Iris pigment epithelial cell (primary cell): Measurements from ENCODE around the gene TRIM44.
"Not testable (repeated sequence)": the region's sequence is repeated elsewhere in the genome, so short reads cannot be mapped to it uniquely, and the experiment has no call there.

Experiments
- DNase-seq: peaks from one replicate; pipeline ENCODE4 v3.0.0-alpha.2; 2011; ENCODE audit warnings: low read depth

The TRIM44 gene

DNA sequence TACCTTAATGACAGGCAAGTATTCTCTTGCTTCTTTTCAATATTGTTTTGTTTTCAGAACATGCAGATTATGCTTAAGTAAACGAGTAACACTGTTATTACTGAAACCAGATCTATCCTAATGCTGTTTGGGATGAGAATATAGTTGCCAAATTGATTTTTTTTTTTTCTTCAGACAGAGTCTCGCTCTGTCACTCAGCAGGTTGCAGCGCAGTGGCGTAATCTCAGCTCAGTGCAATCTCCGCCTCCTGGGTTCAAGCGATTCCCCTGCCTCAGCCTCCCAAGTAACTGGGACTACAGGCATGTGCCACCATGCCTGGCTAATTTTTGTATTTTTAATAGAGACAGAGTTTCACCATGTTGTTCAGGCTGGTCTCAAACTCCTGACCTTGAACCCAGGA, 91.0 kb downstream of the TRIM44 start:
- not testable (repeated sequence) for DNase-seq

GRCh38 chr11:35759951-35760350, 97.4 kb downstream of the TRIM44 start:
- not testable (repeated sequence) for DNase-seq

DNA sequence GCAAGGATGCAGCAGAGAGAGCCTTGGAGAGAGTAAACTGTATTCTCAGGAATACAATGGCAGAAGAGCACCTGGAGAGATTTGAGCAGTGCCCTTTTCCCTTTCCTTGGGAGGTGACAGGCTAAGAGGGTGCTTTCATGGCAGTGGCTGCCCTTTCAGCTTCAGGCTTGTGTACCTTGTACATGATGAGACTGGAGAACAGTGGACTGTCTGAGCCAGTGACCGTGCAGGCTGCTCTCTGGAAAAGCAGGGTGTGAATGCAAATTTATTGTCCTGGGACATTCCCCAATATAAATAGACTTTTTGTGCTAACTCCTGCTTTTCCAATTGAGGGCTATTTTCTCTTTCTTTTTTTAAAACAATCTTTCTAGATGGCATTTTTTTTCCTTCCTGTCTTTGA, 99.3 kb downstream of the TRIM44 start:
- no peak for DNase-seq

- no peak for DNase-seq
These were observed 100.7 kb downstream of the TRIM44 start for GRCh38 chr11:35763301-35763700.

- no peak for DNase-seq
These were observed 101.2 kb downstream of the TRIM44 start for GRCh38 chr11:35763765-35764164.

GRCh38 chr11:35764417-35764816, 101.8 kb downstream of the TRIM44 start:
- no peak for DNase-seq

- DNase-seq, result peak; percentile 30
These were observed 102.6 kb downstream of the TRIM44 start for GRCh38 chr11:35765211-35765610.

DNA sequence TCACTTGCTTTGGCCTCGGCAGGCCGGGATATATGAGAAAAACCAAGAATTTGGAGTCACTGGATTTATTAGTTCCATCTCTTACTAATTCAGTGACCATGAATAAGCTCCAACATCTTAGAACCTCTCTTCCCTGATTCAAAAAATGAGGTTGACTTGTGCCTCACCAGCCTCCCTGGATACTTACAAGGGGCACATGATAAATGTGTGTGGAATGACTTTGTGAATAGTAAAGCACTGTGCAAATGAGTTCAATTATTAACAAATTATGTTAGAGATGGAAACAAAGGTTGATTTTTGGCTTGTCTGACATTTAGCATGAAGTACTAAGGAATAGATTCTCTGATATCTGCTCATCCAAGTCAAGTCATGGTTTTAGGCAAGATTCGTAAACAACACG, 104.1 kb downstream of the TRIM44 start:
- DNase-seq, result no peak

- peak; percentile 79 for DNase-seq
These were observed 107.8 kb downstream of the TRIM44 start for GRCh38 chr11:35770425-35770824.

GRCh38 chr11:35771722-35772121, 109.1 kb downstream of the TRIM44 start:
- DNase-seq, result no peak

DNA sequence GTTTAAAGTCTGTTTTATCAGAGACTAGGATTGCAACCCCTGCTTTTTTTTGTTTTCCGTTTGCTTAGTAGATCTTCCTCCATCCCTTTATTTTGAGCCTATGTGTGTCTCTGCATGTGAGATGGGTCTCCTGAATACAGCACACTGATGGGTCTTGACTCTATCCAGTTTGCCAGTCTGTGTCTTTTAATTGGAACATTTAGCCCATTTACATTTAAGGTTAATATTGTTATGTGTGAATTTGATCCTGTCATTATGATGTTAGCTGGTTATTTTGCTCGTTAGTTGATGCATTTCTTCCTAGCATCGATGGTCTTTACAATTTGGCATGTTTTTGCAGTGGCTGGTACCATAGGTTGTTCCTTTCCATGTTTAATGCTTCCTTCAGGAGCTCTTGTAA, 114.7 kb downstream of the TRIM44 start:
- not testable (repeated sequence) for DNase-seq

GRCh38 chr11:35778943-35779342, 116.4 kb downstream of the TRIM44 start:
- DNase-seq, result not testable (repeated sequence)

DNA sequence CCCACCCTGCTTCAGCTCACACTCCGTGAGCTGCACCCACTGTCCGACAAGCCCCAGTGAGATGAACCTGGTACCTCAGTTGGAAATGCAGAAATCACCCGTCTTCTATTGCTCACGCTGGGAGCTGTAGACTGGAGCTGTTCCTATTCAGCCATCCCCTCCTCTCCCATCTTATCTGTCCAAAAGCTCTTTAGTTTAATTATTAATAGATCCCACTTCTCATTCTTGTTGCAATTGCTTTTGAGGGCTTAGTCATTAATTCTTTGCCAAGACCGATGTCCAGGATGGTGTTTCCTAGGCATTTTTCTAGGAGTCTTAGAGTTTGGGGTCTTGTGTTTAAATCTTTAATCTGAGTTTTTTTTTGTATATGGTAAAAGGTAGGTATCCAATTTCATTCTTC, 116.8 kb downstream of the TRIM44 start:
- no peak for DNase-seq

- peak; percentile 59 for DNase-seq
These were observed 118.6 kb downstream of the TRIM44 start for GRCh38 chr11:35780951-35781860.

- DNase-seq, result no peak
These were observed 119.4 kb downstream of the TRIM44 start for GRCh38 chr11:35781861-35782470.

- no peak for DNase-seq
These were observed 121.2 kb downstream of the TRIM44 start for GRCh38 chr11:35783809-35784208.

GRCh38 chr11:35784699-35785098, 122.1 kb downstream of the TRIM44 start:
- DNase-seq, result no peak

DNA sequence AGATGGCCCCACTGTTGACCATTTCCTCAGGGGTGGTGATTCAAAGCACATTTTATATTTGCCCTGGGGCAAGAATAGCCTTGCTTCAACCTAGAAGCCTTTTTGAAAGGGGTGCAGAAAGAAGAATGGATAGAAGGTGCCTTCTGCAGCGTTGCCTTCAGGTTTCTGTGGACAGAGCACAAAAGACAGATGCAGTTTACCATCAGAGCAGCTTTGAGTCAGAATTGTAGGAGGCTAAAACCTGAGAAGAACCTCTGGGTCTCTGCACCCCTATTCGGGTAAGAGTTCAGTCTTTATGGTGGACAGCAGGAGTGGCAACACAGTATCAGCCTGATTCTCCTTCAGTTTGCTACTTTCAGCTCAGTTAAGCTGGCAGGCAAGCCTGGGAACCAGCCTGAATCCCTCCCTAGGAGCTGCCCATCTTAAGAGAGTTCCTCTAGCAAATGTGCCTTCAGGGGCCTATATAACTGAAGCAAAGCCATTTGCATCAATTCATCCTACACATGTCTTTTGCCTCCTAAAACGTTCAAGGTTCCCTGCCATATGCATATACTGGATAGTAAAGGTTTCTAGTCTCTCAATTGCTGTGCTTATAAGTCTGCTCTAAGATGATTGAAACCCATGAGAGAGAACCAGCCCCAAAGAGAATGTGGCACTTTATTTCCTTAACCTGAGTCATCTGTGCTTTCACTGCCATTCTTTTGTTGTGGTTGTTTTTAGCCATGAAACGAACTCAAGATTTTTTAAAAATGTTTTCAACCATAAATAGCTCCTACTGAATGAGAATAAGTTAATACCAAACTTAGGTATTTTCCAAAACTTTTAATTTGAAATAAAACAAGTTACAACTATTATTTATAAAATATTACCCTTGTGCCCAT, 123.0 kb downstream of the TRIM44 start:
- DNase-seq, result no peak

DNA sequence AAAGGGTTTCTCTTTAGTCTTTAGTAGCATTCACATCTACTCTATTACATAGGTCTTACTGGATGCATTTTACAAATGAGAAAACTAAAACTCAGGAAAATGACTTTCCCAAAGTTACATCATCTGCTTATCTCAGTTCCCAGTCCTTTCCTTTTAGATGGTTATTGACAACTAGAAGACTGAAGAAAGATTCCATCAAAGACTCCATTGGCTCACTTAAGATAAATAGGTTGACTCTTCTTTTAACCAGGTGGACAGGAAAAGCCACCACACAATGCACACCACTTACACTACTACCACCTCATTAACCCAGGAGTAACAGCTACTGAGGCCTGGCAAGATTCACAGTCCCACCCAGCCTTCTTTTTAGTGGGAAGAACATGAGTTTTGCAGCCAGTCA, 123.6 kb downstream of the TRIM44 start:
- DNase-seq, result no peak

GRCh38 chr11:35787013-35787504, 124.5 kb downstream of the TRIM44 start:
- peak; percentile 56 for DNase-seq

DNA sequence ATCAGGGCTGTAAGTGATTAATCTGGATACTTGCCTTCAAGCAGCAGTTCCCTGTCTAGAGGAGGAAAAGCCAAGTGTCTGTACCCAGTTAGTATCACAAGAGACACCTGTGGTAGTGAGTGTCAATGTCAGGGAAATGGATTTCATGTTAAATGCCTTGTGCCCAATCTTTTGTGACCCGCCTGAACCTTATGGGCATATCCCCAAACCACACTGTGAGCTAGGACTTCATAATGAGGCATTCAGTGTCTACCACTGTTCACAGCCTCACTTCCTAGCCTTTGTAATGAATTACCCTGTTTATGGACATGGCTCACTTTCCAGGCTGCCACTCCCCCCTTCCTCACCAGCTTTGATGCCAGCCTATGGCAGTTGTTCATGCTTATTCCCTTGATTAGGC, 125.1 kb downstream of the TRIM44 start:
- DNase-seq, result no peak
